ENCODE data around the gene MBD5.
"Not testable (repeated sequence)": the region's sequence is repeated elsewhere in the genome, so short reads cannot be mapped to it uniquely, and the experiment has no call there.

The MBD5 gene

GRCh38 chr2:148021059-148021861 is at the start of gene MBD5:
Gene MBD5, plus strand, starts transcription at chr2:148021091.
- H3K27ac ChIP-seq = peak within 1 kb of the TSS; percentile 88
- no peak for TF ChIP-seq CTCF (conservative IDR thresholded peaks at IDR 0.05)

GRCh38 chr2:147976102-147976501 is 44.8 kb upstream of the MBD5 start:
- no peak for TF ChIP-seq CTCF (conservative IDR thresholded peaks at IDR 0.05)
- no peak overlapping the region for H3K27ac ChIP-seq

GRCh38 chr2:147977679-147978078 is 43.2 kb upstream of the MBD5 start:
- H3K27ac ChIP-seq = no peak overlapping the region
- no peak for TF ChIP-seq CTCF (conservative IDR thresholded peaks at IDR 0.05)

GRCh38 chr2:147980940-147981528 is 39.9 kb upstream of the MBD5 start:
- TF ChIP-seq CTCF (conservative IDR thresholded peaks at IDR 0.05) = no peak
- H3K27ac ChIP-seq = no peak overlapping the region

GRCh38 chr2:147989102-147989501 is 31.8 kb upstream of the MBD5 start:
- H3K27ac ChIP-seq = no peak overlapping the region
- no peak for TF ChIP-seq CTCF (conservative IDR thresholded peaks at IDR 0.05)

- TF ChIP-seq CTCF (conservative IDR thresholded peaks at IDR 0.05) = peak; percentile 75
- H3K27ac ChIP-seq = no peak overlapping the region
Measured at GRCh38 chr2:147989809-147990403, 31.0 kb upstream of the MBD5 start.

- H3K27ac ChIP-seq = not testable (repeated sequence)
Measured at GRCh38 chr2:147994965-147995364, 25.9 kb upstream of the MBD5 start.

GRCh38 chr2:147996828-147997227 is 24.1 kb upstream of the MBD5 start:
- TF ChIP-seq CTCF (conservative IDR thresholded peaks at IDR 0.05) = no peak
- H3K27ac ChIP-seq = no peak overlapping the region
